ENCODE measurements around the gene GRM4. TPM values are rescaled to one million over a fixed set of nuclear protein-coding genes. Genes with fewer than 3 reads are reported as not detected.

The GRM4 gene
- polyA plus RNA-seq, 4 donors = 0.07 to 0.09 TPM; not detected in 2

GRCh38 chr6:34152806-34153520, 7.1 kb upstream of the GRM4 start:
- Histone ChIP-seq H3K9me3 (ENCODE audit: control insufficient read depth in 2 of 2, insufficient read depth in 1 of 2, low read depth in 1 of 2, low read length in 1 of 2) (no peaks in the 10 kb centered on the region), H3K4me3 (ENCODE audit: low read depth in 1 of 3, low read length in 3 of 3) (no peak overlapping the region), H3K36me3 (ENCODE audit: control insufficient read depth in 3 of 3, insufficient read depth in 2 of 3, low read depth in 1 of 3, low read length in 3 of 3) (no peaks in the 10 kb centered on the region), H3K27me3 (ENCODE audit: control insufficient read depth in 3 of 3, insufficient read depth in 3 of 3, low read length in 3 of 3) (peaks cover 0 to 82% (median 20%) of the 10 kb centered on the region in 3 donors), H3K27ac (ENCODE audit: low read depth in 1 of 3, low read length in 2 of 3) (no peak overlapping the region), H3K4me1 (ENCODE audit: control insufficient read depth in 3 of 3, insufficient read depth in 2 of 3, low read depth in 1 of 3, low read length in 2 of 3) (peaks cover 0 to 5% (median 0%) of the 10 kb centered on the region in 3 donors)
- no peak for DNase-seq
- no peak for FAIRE-seq
- 78 to 83% (median 82%) methylated on average over 8 to 10 of the region's 10 CpGs for WGBS, 3 donors

- H3K36me3 ChIP-seq (ENCODE audit: control insufficient read depth in 3 of 3, insufficient read depth in 2 of 3, low read depth in 1 of 3, low read length in 3 of 3) = no peaks in the 10 kb centered on the region
- no peaks in the 10 kb centered on the region for H3K9me3 ChIP-seq (ENCODE audit: control insufficient read depth in 2 of 2, insufficient read depth in 1 of 2, low read depth in 1 of 2, low read length in 1 of 2)
- peaks cover 0 to 5% (median 0%) of the 10 kb centered on the region in 3 donors for H3K4me1 ChIP-seq (ENCODE audit: control insufficient read depth in 3 of 3, insufficient read depth in 2 of 3, low read depth in 1 of 3, low read length in 2 of 3)
- H3K27ac ChIP-seq (ENCODE audit: low read depth in 1 of 3, low read length in 2 of 3) = no peak overlapping the region
- FAIRE-seq (no peak), DNase-seq (no peak)
- no peak overlapping the region for H3K4me3 ChIP-seq (ENCODE audit: low read depth in 1 of 3, low read length in 3 of 3)
- peaks cover 0 to 82% (median 20%) of the 10 kb centered on the region in 3 donors for H3K27me3 ChIP-seq (ENCODE audit: control insufficient read depth in 3 of 3, insufficient read depth in 3 of 3, low read length in 3 of 3)
- WGBS, 3 donors = 42 to 56% (median 55%) methylated on average over 9 of the region's 9 CpGs
Observed at GRCh38 chr6:34152042-34152524, 6.2 kb upstream of the GRM4 start.

- FAIRE-seq (no peak), DNase-seq (no peak)
- Histone ChIP-seq H3K4me1 (ENCODE audit: control insufficient read depth in 3 of 3, insufficient read depth in 2 of 3, low read depth in 1 of 3, low read length in 2 of 3) (peaks cover 0 to 5% (median 0%) of the 10 kb centered on the region in 3 donors), H3K9me3 (ENCODE audit: control insufficient read depth in 2 of 2, insufficient read depth in 1 of 2, low read depth in 1 of 2, low read length in 1 of 2) (no peaks in the 10 kb centered on the region), H3K27ac (ENCODE audit: low read depth in 1 of 3, low read length in 2 of 3) (no peak overlapping the region), H3K4me3 (ENCODE audit: low read depth in 1 of 3, low read length in 3 of 3) (no peak overlapping the region), H3K27me3 (ENCODE audit: control insufficient read depth in 3 of 3, insufficient read depth in 3 of 3, low read length in 3 of 3) (peaks cover 0 to 87% (median 20%) of the 10 kb centered on the region in 3 donors), H3K36me3 (ENCODE audit: control insufficient read depth in 3 of 3, insufficient read depth in 2 of 3, low read depth in 1 of 3, low read length in 3 of 3) (no peaks in the 10 kb centered on the region)
- 9 to 14% (median 12%) methylated on average over 20 to 21 of the region's 21 CpGs for WGBS, 3 donors
Observed at GRCh38 chr6:34151321-34152041, 5.6 kb upstream of the GRM4 start.

- no peak for FAIRE-seq
- peaks cover 0 to 93% (median 23%) of the 10 kb centered on the region in 3 donors for H3K27me3 ChIP-seq (ENCODE audit: control insufficient read depth in 3 of 3, insufficient read depth in 3 of 3, low read length in 3 of 3)
- no peaks in the 10 kb centered on the region for H3K36me3 ChIP-seq (ENCODE audit: control insufficient read depth in 3 of 3, insufficient read depth in 2 of 3, low read depth in 1 of 3, low read length in 3 of 3)
- peaks cover 0 to 5% (median 1%) of the 10 kb centered on the region in 3 donors for H3K4me1 ChIP-seq (ENCODE audit: control insufficient read depth in 3 of 3, insufficient read depth in 2 of 3, low read depth in 1 of 3, low read length in 2 of 3)
- whole genome bisulfite sequencing, 3 donors = 46 to 62% (median 57%) methylated on average over 8 of the region's 8 CpGs
- no peak overlapping the region for H3K4me3 ChIP-seq (ENCODE audit: low read depth in 1 of 3, low read length in 3 of 3)
- no peak for DNase-seq
- no peak overlapping the region for H3K27ac ChIP-seq (ENCODE audit: low read depth in 1 of 3, low read length in 2 of 3)
- H3K9me3 ChIP-seq (ENCODE audit: control insufficient read depth in 2 of 2, insufficient read depth in 1 of 2, low read depth in 1 of 2, low read length in 1 of 2) = no peaks in the 10 kb centered on the region
Observed at GRCh38 chr6:34150766-34151165, 4.9 kb upstream of the GRM4 start.

GRCh38 chr6:34149831-34150400, 4.0 kb upstream of the GRM4 start:
- H3K36me3 ChIP-seq (ENCODE audit: control insufficient read depth in 3 of 3, insufficient read depth in 2 of 3, low read depth in 1 of 3, low read length in 3 of 3) = no peaks in the 10 kb centered on the region
- DNase-seq (no peak), FAIRE-seq (no peak)
- WGBS, 3 donors = 77 to 84% (median 79%) methylated on average over 4 of the region's 4 CpGs
- H3K4me3 ChIP-seq (ENCODE audit: low read depth in 1 of 3, low read length in 3 of 3) = no peak overlapping the region
- no peak overlapping the region for H3K27ac ChIP-seq (ENCODE audit: low read depth in 1 of 3, low read length in 2 of 3)
- peaks cover 0 to 5% (median 2%) of the 10 kb centered on the region in 3 donors for H3K4me1 ChIP-seq (ENCODE audit: control insufficient read depth in 3 of 3, insufficient read depth in 2 of 3, low read depth in 1 of 3, low read length in 2 of 3)
- H3K27me3 ChIP-seq (ENCODE audit: control insufficient read depth in 3 of 3, insufficient read depth in 3 of 3, low read length in 3 of 3) = peaks cover 2 to 89% (median 24%) of the 10 kb centered on the region in 3 donors
- H3K9me3 ChIP-seq (ENCODE audit: control insufficient read depth in 2 of 2, insufficient read depth in 1 of 2, low read depth in 1 of 2, low read length in 1 of 2) = no peaks in the 10 kb centered on the region

- DNase-seq = no peak
- Histone ChIP-seq H3K27me3 (ENCODE audit: control insufficient read depth in 3 of 3, insufficient read depth in 3 of 3, low read length in 3 of 3) (peaks cover 7 to 89% (median 21%) of the 10 kb centered on the region in 3 donors), H3K27ac (ENCODE audit: low read depth in 1 of 3, low read length in 2 of 3) (no peak overlapping the region), H3K36me3 (ENCODE audit: control insufficient read depth in 3 of 3, insufficient read depth in 2 of 3, low read depth in 1 of 3, low read length in 3 of 3) (no peaks in the 10 kb centered on the region), H3K4me3 (ENCODE audit: low read depth in 1 of 3, low read length in 3 of 3) (no peak overlapping the region), H3K4me1 (ENCODE audit: control insufficient read depth in 3 of 3, insufficient read depth in 2 of 3, low read depth in 1 of 3, low read length in 2 of 3) (peaks cover 0 to 2% (median 2%) of the 10 kb centered on the region in 3 donors), H3K9me3 (ENCODE audit: control insufficient read depth in 2 of 2, insufficient read depth in 1 of 2, low read depth in 1 of 2, low read length in 1 of 2) (no peaks in the 10 kb centered on the region)
- FAIRE-seq = no peak
- WGBS, 3 donors = 26 to 40% (median 29%) methylated on average over 5 of the region's 5 CpGs
Observed at GRCh38 chr6:34149452-34149810, 3.5 kb upstream of the GRM4 start.

GRCh38 chr6:34148631-34149451, 3.0 kb upstream of the GRM4 start:
- peaks cover 12 to 89% (median 19%) of the 10 kb centered on the region in 3 donors for H3K27me3 ChIP-seq (ENCODE audit: control insufficient read depth in 3 of 3, insufficient read depth in 3 of 3, low read length in 3 of 3)
- WGBS, 3 donors = 59 to 65% (median 65%) methylated on average over 8 of the region's 8 CpGs

More at GRCh38 chr6:34148631-34149451, 3.0 kb upstream of the GRM4 start:
- no peak overlapping the region for H3K27ac ChIP-seq (ENCODE audit: low read depth in 1 of 3, low read length in 2 of 3)
- H3K4me1 ChIP-seq (ENCODE audit: control insufficient read depth in 3 of 3, insufficient read depth in 2 of 3, low read depth in 1 of 3, low read length in 2 of 3) = peaks cover 0 to 7% (median 0%) of the 10 kb centered on the region in 3 donors
- H3K4me3 ChIP-seq (ENCODE audit: low read depth in 1 of 3, low read length in 3 of 3) = no peak overlapping the region
- no peaks in the 10 kb centered on the region for H3K9me3 ChIP-seq (ENCODE audit: control insufficient read depth in 2 of 2, insufficient read depth in 1 of 2, low read depth in 1 of 2, low read length in 1 of 2)
- FAIRE-seq = no peak
- DNase-seq = no peak
- H3K36me3 ChIP-seq (ENCODE audit: control insufficient read depth in 3 of 3, insufficient read depth in 2 of 3, low read depth in 1 of 3, low read length in 3 of 3) = no peaks in the 10 kb centered on the region

Data from small intestine (tissue), 7 donors.